NCI-H510A (cell line): ENCODE data around the gene CSTA.
A peak's percentile ranks its signal among the peaks of the same experiment; 100 is the strongest.

Experiments
- DNase-seq: peaks from one replicate; lab custom pipeline; 2025; lab: John Stamatoyannopoulos, UW

CSTA gene

GRCh38 chr3:122324871-122325323, at the start of gene CSTA:
Gene CSTA (plus strand): TSS chr3:122325248. CDS start chr3:122325293, 45 bp downstream.
- DNase-seq = no peak

GRCh38 chr3:122281891-122282290, 43.2 kb upstream of the CSTA start:
- no peak for DNase-seq

- no peak for DNase-seq
Measured at GRCh38 chr3:122283796-122284445, 41.1 kb upstream of the CSTA start.

GRCh38 chr3:122284486-122284885, 40.6 kb upstream of the CSTA start:
- DNase-seq = no peak

- DNase-seq = no peak
Measured at GRCh38 chr3:122294359-122294758, 30.7 kb upstream of the CSTA start.

- no peak for DNase-seq
Measured at GRCh38 chr3:122295266-122296062, 29.6 kb upstream of the CSTA start.

GRCh38 chr3:122298239-122298638, 26.8 kb upstream of the CSTA start:
- no peak for DNase-seq

- no peak for DNase-seq
Measured at GRCh38 chr3:122299215-122299614, 25.8 kb upstream of the CSTA start.

- no peak for DNase-seq
Measured at GRCh38 chr3:122299872-122300460, 25.1 kb upstream of the CSTA start.

- no peak for DNase-seq
Measured at GRCh38 chr3:122301063-122301462, 24.0 kb upstream of the CSTA start.

GRCh38 chr3:122305818-122306621, 19.0 kb upstream of the CSTA start:
- DNase-seq = no peak

- no peak for DNase-seq
Measured at GRCh38 chr3:122306622-122306953, 18.5 kb upstream of the CSTA start.

GRCh38 chr3:122307094-122307687, 17.9 kb upstream of the CSTA start:
- no peak for DNase-seq

- no peak for DNase-seq
Measured at GRCh38 chr3:122307976-122308375, 17.1 kb upstream of the CSTA start.

- DNase-seq = peak; percentile 1
Measured at GRCh38 chr3:122310361-122310760, 14.7 kb upstream of the CSTA start.

GRCh38 chr3:122312826-122313225, 12.2 kb upstream of the CSTA start:
- no peak for DNase-seq

GRCh38 chr3:122313281-122313680, 11.8 kb upstream of the CSTA start:
- no peak for DNase-seq

GRCh38 chr3:122314228-122314876, 10.7 kb upstream of the CSTA start:
- DNase-seq = no peak

- DNase-seq = no peak
Measured at GRCh38 chr3:122315619-122316018, 9.4 kb upstream of the CSTA start.

- DNase-seq = no peak
Measured at GRCh38 chr3:122316368-122316767, 8.7 kb upstream of the CSTA start.

GRCh38 chr3:122318620-122319019, 6.4 kb upstream of the CSTA start:
- DNase-seq = no peak
